GM12878 (cell line): Measurements from ENCODE around the gene RASGEF1B. TPM values are rescaled to one million over a fixed set of nuclear protein-coding genes. Genes with fewer than 3 reads are reported as not detected.

Experiments used
- ATAC-seq: fragments of 200-7000 bp; cut with Tn5 transposase; 3 replicates; pipeline ENCODE4 v1.9.1; 2020; ENCODE audit warnings: mild to moderate bottlenecking, moderate library complexity
- BruUV-seq: library from RNA; stranded (reverse); fragments of 400-500 nt; replicated peaks from 2 replicates; lab custom pipeline; 2021; lab: Mats Ljungman, UMichigan
- CTCF ChIA-PET: fragments of 300-600 bp; sonication (Branson Sonifier 250); formaldehyde crosslinking; extraction: SDS; loops from one replicate; lab custom pipeline; 2021; ENCODE audit warnings: inconsistent platforms; lab: Yijun Ruan, JAX
- POLR2A ChIA-PET: fragments of 350-600 bp; formaldehyde crosslinking; extraction: SDS; loops from one replicate; lab custom pipeline; 2021; ENCODE audit warnings: inconsistent platforms; lab: Charles Lee
- RAD21 ChIA-PET: fragments of 300-600 bp; sonication (Branson Sonifier 250); formaldehyde crosslinking; loops from one replicate; lab custom pipeline; 2023; ENCODE audit warnings: antibody characterized with exemption; ENCODE audit not compliant: unreplicated experiment; lab: Charles Lee
- SMC1A ChIA-PET: fragments of 300-600 bp; sonication (Branson Sonifier 250); formaldehyde crosslinking; loops from one replicate; lab custom pipeline; 2023; ENCODE audit not compliant: unreplicated experiment, uncharacterized antibody; lab: Charles Lee
- DNase-seq: peaks from one replicate; pipeline ENCODE4 v3.0.0-alpha.2; 2011; ENCODE audit warnings: low read depth, low spot score
- FAIRE-seq: peaks from 3 replicates; lab custom pipeline; 2011; peaks lifted over from hg19 to GRCh38; lab: Jason Lieb, UNC
- H2AFZ ChIP-seq: 2 replicates; pipeline ENCODE4 v1.6.0; 2011; ENCODE audit warnings: low read depth, low read length, control low read depth; ENCODE audit not compliant: control insufficient read depth
- H3K27ac ChIP-seq: 2 replicates; pipeline ENCODE4 v1.5.1; 2011; ENCODE audit warnings: control low read depth; ENCODE audit not compliant: control insufficient read depth, insufficient read depth
- H3K27me3 ChIP-seq, 2 experiments: replicated peaks in 1 of 2; 2 replicates each; pipeline versions ENCODE4 v1.6.0 to v1.6.1; 2011; ENCODE audit warnings: low read length in 1 of 2; ENCODE audit not compliant: control insufficient read depth in 2 of 2, insufficient read depth in 2 of 2
- H3K36me3 ChIP-seq, 2 experiments: 2 replicates each; pipeline ENCODE4 v1.5.1; 2011; ENCODE audit warnings: low read length in 1 of 2; ENCODE audit not compliant: control insufficient read depth in 2 of 2, insufficient read depth in 2 of 2
- H3K4me1 ChIP-seq: 2 replicates; pipeline ENCODE4 v1.6.1; 2011; ENCODE audit warnings: mild to moderate bottlenecking, low read length, moderate library complexity, mixed read lengths; ENCODE audit not compliant: control insufficient read depth, insufficient read depth
- H3K4me2 ChIP-seq: 2 replicates; pipeline ENCODE4 v1.6.0; 2011; ENCODE audit warnings: control low read depth; ENCODE audit not compliant: control insufficient read depth, insufficient read depth
- H3K4me3 ChIP-seq: fragments of 200-600 bp; sonication (generic); 2 replicates; pipeline ENCODE4 v1.5.1; 2016
- H3K79me2 ChIP-seq: 2 replicates; pipeline ENCODE4 v1.6.0; 2011; ENCODE audit warnings: low read length; ENCODE audit not compliant: control insufficient read depth, insufficient read depth
- H3K9ac ChIP-seq: 2 replicates; pipeline ENCODE4 v1.8.0; 2011; ENCODE audit warnings: low read length, control low read depth, mixed read lengths; ENCODE audit not compliant: control insufficient read depth, insufficient read depth
- H3K9me3 ChIP-seq: replicated peaks from 3 replicates; pipeline ENCODE4 v1.5.1; 2011; ENCODE audit warnings: mild to moderate bottlenecking, low read length; ENCODE audit not compliant: control insufficient read depth, insufficient read depth
- H4K20me1 ChIP-seq: 2 replicates; pipeline ENCODE4 v1.6.0; 2011; ENCODE audit not compliant: control insufficient read depth, insufficient read depth
- CHD2 ChIP-seq: IDR thresholded peaks from 2 replicates; pipeline ENCODE4 v1.6.1; 2011; ENCODE audit warnings: low read depth, low read length, improper control_type of control experiment, borderline replicate concordance
- MEF2B ChIP-seq: fragments of 450-650 bp; IDR thresholded peaks from 2 replicates; pipeline ENCODE4 v1.6.1; 2018; ENCODE audit warnings: mild to moderate bottlenecking, moderate library complexity; ENCODE audit not compliant: partially characterized antibody, poor library complexity, severe bottlenecking
- ZZZ3 ChIP-seq: IDR thresholded peaks from 2 replicates; pipeline ENCODE4 v1.6.1; 2011; ENCODE audit warnings: low read depth; ENCODE audit not compliant: control insufficient read depth, insufficient read length
- WGBS: methylation state at CpG from one replicate; pipeline ENCODE4 v1.1.6; 2016; ENCODE audit warnings: low lambda C conversion rate; ENCODE audit not compliant: insufficient replicate concordance, insufficient coverage; ENCODE audit errors: missing lambda C conversion rate; 5-methylcytosine and 5-hydroxymethylcytosine counted together
- in situ Hi-C: fragments of 300-500 bp; cut with MboI; formaldehyde crosslinking; loops from 9 replicates; pipeline ENCODE4 v1.14.3; 2018; ENCODE audit warnings: mixed read lengths
- intact Hi-C: fragments of 100-400 bp; cut with micrococcal nuclease; formaldehyde crosslinking; loops from one replicate; pipeline ENCODE4 v1.14.2; 2022; ENCODE audit not compliant: unreplicated experiment
- polyA plus RNA-seq, 11 experiments: library from polyadenylated mRNA; depleted of rRNA in 4 of 11; unstranded in 6 of 11; stranded (reverse) in 5 of 11; fragments of >200 nt; fragmentation: Nextera tagmentation in 4 of 11; fragmentation: Illumina TruSeq in 1 of 11; extraction: Ambion mirVana in 4 of 11; extraction: Trizol in 1 of 11; gene quantifications; 1 replicate in 1 of 11; 2 replicates in 10 of 11; pipeline versions ENCODE4 v1.2.1 to v1.2.3, GENCODE V29; 2011 to 2016; ENCODE audit warnings: inconsistent platforms in 2 of 11, missing spikeins in 2 of 11, low read depth in 1 of 11
- total RNA-seq, 4 experiments: library from RNA; depleted of rRNA in 3 of 4; stranded (reverse); fragments of >200 nt in 3 of 4; fragmentation: Illumina TruSeq in 1 of 4; extraction: Trizol in 1 of 4; gene quantifications; 2 replicates each; pipeline versions ENCODE4 v1.2.1 to v1.2.3, GENCODE V29; 2013 to 2021
- TF ChIP-seq, protein P1 (sequence below): fragments of 450-650 bp; IDR thresholded peaks from 2 replicates; pipeline ENCODE4 v1.6.1; 2017; ENCODE audit warnings: mild to moderate bottlenecking, moderate library complexity

The RASGEF1B gene
- total and polyA plus RNA-seq, 10 of the 15 experiments (the other 5 are each of a cell fraction or from before 2014, with no cell fraction given): 0.03 to 0.24 (median 0.10) TPM; not detected in 2

DNA sequence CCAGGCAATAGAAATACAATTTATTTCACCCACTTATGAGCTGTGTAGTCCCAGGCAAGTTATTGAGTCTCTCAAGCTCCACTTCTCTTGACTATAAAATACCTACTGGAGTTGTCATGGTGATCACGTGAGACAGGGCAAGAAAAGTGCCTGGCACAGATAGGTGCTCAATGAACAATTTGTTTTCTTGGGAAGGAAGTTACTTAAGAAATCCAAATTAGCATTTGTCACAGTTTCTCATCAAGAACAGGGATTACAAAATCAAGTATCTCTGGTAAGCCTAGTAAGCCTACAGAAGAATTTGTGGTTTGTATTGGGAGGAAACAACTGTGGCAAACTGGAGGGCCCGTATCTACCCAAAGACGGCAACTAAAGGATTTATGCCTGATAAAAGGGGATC, 37.5 kb upstream of the RASGEF1B start:
- CTCF ChIA-PET: no interaction called here
- intact Hi-C loops: loop anchor here (5.0 kb wide), 1 partner anchor 53 kb away; no protein-coding TSS in a partner anchor
- Histone ChIP-seq H3K9me3 (no peaks in the 10 kb centered on the region), H2AFZ (no peak overlapping the region), H4K20me1 (no peaks in the 10 kb centered on the region)
- in situ Hi-C loops: no loop called here
- TF ChIP-seq CHD2: no peak
- TF ChIP-seq, protein P1, sequence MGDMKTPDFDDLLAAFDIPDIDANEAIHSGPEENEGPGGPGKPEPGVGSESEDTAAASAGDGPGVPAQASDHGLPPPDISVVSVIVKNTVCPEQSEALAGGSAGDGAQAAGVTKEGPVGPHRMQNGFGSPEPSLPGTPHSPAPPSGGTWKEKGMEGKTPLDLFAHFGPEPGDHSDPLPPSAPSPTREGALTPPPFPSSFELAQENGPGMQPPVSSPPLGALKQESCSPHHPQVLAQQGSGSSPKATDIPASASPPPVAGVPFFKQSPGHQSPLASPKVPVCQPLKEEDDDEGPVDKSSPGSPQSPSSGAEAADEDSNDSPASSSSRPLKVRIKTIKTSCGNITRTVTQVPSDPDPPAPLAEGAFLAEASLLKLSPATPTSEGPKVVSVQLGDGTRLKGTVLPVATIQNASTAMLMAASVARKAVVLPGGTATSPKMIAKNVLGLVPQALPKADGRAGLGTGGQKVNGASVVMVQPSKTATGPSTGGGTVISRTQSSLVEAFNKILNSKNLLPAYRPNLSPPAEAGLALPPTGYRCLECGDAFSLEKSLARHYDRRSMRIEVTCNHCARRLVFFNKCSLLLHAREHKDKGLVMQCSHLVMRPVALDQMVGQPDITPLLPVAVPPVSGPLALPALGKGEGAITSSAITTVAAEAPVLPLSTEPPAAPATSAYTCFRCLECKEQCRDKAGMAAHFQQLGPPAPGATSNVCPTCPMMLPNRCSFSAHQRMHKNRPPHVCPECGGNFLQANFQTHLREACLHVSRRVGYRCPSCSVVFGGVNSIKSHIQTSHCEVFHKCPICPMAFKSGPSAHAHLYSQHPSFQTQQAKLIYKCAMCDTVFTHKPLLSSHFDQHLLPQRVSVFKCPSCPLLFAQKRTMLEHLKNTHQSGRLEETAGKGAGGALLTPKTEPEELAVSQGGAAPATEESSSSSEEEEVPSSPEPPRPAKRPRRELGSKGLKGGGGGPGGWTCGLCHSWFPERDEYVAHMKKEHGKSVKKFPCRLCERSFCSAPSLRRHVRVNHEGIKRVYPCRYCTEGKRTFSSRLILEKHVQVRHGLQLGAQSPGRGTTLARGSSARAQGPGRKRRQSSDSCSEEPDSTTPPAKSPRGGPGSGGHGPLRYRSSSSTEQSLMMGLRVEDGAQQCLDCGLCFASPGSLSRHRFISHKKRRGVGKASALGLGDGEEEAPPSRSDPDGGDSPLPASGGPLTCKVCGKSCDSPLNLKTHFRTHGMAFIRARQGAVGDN: no peak
- TF ChIP-seq MEF2B: no peak
- no peak for TF ChIP-seq ZZZ3
- TF ChIP-seq, all 136 proteins: peak for 0
- ChIA-PET POLR2A (no interaction called here), RAD21 (no interaction called here), SMC1A (interaction anchor here (1.7 kb wide), 1 partner anchor 11 kb away, joined by 5 read pairs; no protein-coding TSS in a partner anchor)
- H3K4me2 ChIP-seq: no peak overlapping the region
- H3K9ac ChIP-seq: no peak overlapping the region
- no TSS peak for BruUV-seq
- H3K36me3 ChIP-seq: no peaks in the 10 kb centered on the region
- DNase-seq (no peak), FAIRE-seq (no peak), ATAC-seq (no peak)
- H3K27me3 ChIP-seq: no peaks in the 10 kb centered on the region; a peak in 1 of 4 replicates
- H3K27ac ChIP-seq: no peak overlapping the region
- no peaks in the 10 kb centered on the region for H3K4me1 ChIP-seq
- no peaks in the 10 kb centered on the region for H3K79me2 ChIP-seq
- H3K4me3 ChIP-seq: no peak overlapping the region
- 73% methylated on average over 3 of the region's 3 CpGs for WGBS
